ENCODE data around the gene AMPH. TPM values are rescaled to one million over a fixed set of nuclear protein-coding genes. Genes with fewer than 3 reads are reported as not detected.

The AMPH gene
- total RNA-seq, 1 donor from 2014 or later: not detected

DNA sequence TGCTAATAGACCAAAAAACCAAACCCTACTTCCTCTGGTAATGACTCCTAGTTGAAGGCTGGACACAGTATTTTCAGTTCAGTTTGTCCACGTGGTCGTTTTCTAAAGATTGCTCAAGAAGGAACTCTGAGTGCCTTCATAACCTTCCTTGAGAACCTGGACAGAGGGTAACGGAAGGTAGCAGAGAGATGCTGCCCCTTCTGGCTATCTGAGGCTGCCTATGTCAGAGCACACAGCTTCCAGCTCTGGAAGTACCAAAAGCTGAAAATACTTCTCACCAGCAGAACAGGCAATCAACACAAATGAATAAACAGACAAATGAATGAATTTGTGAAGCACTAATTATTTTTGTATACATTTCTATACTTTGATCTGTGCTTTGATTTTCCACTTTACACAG, 85.2 kb downstream of the AMPH start:
- intact Hi-C loops (cut with micrococcal nuclease): no loop called here

DNA sequence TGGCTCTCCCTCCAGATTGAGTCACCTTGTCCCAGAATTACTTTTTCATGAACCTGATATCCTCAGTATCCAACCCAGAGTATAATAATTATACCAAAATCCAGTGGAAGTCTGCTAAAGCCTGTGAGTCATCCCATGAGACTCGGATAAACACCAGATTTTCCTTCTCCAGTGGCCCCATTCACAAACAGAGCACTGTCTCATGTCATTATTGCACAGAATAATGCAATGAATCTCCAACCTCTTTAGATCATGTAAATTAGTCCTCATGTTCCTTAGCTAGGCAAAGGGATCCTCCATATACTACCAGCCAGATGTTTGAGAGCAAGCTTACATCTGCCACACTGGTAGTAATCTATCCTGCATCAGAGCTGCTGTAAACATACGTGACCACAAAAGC, 89.0 kb downstream of the AMPH start:
- intact Hi-C loops (cut with micrococcal nuclease): no loop called here

DNA sequence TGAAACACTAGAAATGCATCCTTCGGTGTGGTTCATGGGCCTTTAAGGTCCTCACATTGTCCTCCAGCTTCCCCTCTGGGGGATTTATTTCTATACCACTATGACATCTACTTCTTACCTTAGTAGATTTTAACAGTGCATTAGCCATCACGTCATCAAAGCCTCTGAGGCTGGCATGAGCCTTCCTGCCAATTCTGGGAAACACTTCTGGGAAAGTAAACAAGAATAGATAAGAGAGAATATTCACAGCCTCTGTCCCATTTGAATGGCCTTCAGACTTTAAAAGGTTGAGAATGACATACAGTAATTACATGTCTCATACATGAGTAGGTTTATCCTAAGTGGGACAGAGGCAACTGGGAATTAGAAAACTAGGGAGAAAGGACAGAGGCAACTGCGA, 89.7 kb downstream of the AMPH start:
- intact Hi-C loops (cut with micrococcal nuclease): no loop called here

DNA sequence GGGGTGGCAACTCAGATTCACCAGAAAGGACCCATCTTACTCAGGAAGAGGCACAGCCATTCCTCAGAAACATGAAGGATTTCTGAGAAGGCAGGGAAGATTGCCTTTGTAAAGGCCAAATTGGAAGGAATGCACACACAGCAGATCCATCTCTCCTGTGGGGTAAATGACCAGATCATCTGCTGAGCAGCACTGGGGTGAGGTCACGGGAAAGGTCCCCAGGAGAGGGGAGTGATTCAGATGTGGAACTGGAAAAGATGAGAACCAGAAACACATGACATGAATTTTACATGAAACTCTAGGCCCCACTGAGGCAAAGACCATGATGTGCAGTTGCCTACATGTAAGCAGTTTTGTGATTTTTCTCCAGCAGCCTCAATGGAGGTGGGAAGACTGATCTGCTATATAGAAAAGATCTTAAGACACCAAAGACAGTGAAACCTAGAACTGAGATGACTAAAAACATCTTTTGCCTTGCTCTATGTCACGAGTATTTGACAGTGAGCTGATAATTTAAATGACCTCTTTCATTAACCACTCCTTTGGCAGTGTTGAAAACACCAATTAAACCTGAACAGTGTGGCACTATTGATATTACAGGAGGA, 91.6 kb downstream of the AMPH start:
- intact Hi-C loops (cut with micrococcal nuclease): loop anchor here (1.0 kb wide), 1 partner anchor 141 kb away; no protein-coding TSS in a partner anchor

- intact Hi-C loops (cut with micrococcal nuclease): no loop called here
Observed at GRCh38 chr7:38535073-38535472, 96.1 kb downstream of the AMPH start.

- intact Hi-C loops (cut with micrococcal nuclease): no loop called here
Observed at GRCh38 chr7:38525857-38526256, 105.3 kb downstream of the AMPH start.

DNA sequence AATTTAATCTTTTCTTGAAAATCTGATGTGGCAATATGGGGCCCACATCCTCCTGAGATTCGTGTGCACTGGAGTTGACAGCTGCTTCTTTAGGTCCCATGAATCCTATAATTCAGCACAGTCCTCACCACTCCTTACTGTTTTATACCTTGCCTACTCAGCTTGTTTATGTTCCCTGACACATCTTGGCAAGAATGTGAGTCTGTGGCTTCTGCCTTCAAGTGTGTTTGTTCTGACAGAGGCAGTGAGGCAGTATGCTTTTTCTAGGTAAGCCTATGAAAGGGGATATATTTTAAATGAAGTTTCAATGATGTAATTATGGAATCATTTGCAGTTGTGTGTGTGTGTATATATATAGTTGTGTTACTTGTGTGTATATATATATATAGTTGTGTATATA, 106.4 kb downstream of the AMPH start:
- intact Hi-C loops (cut with micrococcal nuclease): no loop called here

DNA sequence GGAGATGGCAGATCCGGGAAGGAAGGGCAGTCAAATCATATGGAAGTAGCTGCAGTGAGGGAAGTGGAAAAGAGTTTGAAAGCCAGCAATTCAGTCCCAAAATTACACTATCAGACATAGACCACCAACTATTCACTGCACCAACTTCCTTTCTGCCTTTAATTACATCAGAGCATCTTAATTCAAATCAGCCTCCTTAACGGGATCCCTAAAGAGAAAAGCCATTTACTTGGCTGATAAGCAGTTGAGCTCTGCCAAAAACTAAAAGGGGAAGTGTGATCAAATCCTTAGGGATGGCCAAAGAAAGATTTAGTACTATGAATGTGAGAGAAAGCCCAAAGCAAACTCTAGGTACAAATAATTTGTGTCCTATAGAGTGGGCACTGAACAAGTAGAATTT, 110.4 kb downstream of the AMPH start:
- intact Hi-C loops (cut with micrococcal nuclease): no loop called here

DNA sequence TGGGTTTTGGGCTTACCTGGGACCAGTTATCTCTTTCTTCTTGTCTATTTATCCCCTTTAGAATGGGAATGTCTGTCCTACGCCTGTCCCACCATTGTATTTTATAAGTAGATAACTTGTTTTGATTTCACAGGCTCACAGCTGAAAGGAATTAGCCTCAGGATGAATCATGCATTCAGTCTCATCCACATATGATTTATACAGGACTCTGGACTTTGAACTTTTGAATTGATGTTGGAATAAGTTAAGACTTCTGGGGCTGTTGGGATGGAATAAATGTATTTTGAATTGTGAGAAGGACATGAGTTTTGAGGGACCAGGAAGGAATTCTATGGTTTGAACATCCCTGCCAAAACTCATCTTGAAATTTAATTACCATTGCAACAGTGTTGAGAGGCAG, 112.6 kb downstream of the AMPH start:
- intact Hi-C loops (cut with micrococcal nuclease): no loop called here

GRCh38 chr7:38512704-38513103, 118.5 kb downstream of the AMPH start:
- intact Hi-C loops (cut with micrococcal nuclease): no loop called here

DNA sequence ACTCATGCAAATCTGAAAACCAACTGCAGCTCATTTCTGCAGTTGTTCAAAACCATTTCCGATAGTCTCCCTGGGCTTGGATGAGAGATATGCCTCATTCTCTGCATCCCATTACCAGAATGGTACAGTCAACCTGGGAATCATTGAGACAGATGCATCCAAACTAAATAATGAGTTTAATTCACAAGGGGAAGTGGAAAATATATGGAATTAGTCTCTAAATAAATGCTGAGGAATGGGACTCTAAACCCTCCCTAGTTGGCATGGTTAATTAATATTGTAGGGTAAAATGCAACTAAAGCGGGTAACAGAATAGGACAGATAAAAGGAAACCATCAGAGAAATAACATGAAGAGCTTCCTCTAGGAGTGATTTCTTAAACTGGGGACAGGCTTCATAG, 118.9 kb downstream of the AMPH start:
- intact Hi-C loops (cut with micrococcal nuclease): no loop called here

- intact Hi-C loops (cut with micrococcal nuclease): no loop called here
Observed at GRCh38 chr7:38507384-38507783, 123.8 kb downstream of the AMPH start.

GRCh38 chr7:38506756-38507155, 124.4 kb downstream of the AMPH start:
- intact Hi-C loops (cut with micrococcal nuclease): no loop called here

- intact Hi-C loops (cut with micrococcal nuclease): no loop called here
Observed at GRCh38 chr7:38506004-38506403, 125.2 kb downstream of the AMPH start.

DNA sequence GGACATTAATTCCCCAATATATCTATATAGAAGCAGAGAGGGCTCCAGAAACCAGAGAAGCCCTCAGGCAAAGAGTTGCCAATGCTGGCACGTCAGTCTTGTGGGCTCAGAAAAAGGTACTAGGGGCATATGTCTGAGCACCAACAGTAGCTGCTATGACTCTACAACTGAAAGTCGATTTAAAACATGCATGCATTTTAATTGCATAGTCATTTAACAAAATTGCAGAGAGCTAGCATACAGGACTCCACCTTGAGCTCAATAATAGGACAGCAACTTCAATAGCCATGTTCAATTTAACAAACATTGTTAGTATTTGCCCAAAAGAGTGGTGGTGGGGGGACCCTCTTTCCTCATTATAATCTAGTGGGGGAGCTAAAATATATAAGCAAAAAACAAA, 126.5 kb downstream of the AMPH start:
- intact Hi-C loops (cut with micrococcal nuclease): no loop called here

DNA sequence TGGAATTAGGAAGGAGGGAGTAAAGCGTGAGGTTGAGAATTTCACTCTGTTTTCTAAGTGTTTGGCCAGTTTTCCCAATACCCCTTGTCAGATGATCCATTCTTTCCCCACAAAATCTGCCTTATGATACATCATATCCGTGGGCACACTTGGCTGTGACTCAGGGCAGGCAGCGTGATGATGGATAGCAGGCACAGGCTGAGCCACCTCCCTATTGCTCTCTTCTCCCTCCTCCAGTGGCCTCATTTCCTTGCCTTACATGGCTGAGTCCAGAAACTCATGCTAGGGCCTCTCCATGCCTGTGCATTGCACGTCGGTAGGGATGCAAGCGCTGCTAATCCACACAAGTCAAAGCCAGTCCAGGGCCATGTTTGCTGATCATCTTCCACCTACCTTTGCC, 128.3 kb downstream of the AMPH start:
- intact Hi-C loops (cut with micrococcal nuclease): no loop called here

GRCh38 chr7:38502289-38502688, 128.9 kb downstream of the AMPH start:
- intact Hi-C loops (cut with micrococcal nuclease): no loop called here

- intact Hi-C loops (cut with micrococcal nuclease): no loop called here
Observed at GRCh38 chr7:38492010-38492409, 139.2 kb downstream of the AMPH start.

- intact Hi-C loops (cut with micrococcal nuclease): no loop called here
Observed at GRCh38 chr7:38482521-38482920, 148.7 kb downstream of the AMPH start.

- intact Hi-C loops (cut with micrococcal nuclease): no loop called here
Observed at GRCh38 chr7:38481401-38481800, 149.8 kb downstream of the AMPH start.

DNA sequence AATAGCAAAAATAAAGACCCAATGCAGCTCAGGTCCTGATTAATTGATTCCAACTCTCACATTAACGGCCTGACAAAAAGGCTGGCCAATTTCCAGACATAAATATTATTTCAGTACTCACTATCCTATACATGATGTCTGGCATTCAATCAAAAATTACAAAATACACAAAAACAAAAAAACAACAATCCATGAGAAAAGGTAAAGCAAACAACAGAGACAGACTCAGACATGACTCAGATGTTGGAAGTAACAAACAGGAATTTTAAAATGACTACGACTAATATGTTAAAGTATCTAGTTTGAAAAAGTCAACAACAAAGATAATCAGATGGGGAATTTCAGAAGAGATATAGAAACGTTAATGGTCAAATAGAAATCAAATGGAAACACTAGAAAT, 152.8 kb downstream of the AMPH start:
- intact Hi-C loops (cut with micrococcal nuclease): no loop called here

- intact Hi-C loops (cut with micrococcal nuclease): no loop called here
Observed at GRCh38 chr7:38477333-38477732, 153.8 kb downstream of the AMPH start.

GRCh38 chr7:38476764-38477163, 154.4 kb downstream of the AMPH start:
- intact Hi-C loops (cut with micrococcal nuclease): no loop called here

DNA sequence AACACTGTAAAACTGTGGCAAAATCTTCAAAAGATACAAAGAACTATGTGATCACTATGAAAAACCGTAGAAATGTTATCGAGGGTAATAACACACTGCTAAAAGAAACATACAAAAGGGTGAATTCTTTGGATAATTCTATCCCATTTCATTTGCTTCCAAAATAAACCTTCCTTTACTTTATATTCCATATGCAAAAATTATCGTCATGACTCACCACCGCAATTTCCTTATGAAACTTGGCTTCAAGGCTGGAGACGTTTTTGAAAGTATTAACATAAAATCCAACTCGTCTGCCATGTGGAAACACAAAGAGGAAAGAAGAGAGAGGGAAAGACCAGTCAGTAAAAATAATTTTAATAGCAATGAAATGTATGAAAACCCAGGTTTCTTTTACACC, 165.2 kb downstream of the AMPH start:
- intact Hi-C loops (cut with micrococcal nuclease): loop anchor here (10.0 kb wide), 1 partner anchor 439 kb away; the partner anchor contains the start of gene VPS41

All from T-helper 1 cell treated with Interleukin-12 subunit alpha and Interleukin-12 subunit beta and Interleukin-4 antibody, amounts not matched to agents 30 ng/mL and 1 ng/mL, for 36 hours (primary cell).